Astrocyte (in vitro differentiated cells and primary cell): Measurements from ENCODE around the gene CPED1. TPM values are rescaled to one million over a fixed set of nuclear protein-coding genes. Genes with fewer than 3 reads are reported as not detected.
"Not testable (repeated sequence)": the region's sequence is repeated elsewhere in the genome, so short reads cannot be mapped to it uniquely, and the experiment has no call there.

Experiments
- DNase-seq: peaks from one replicate; pipeline ENCODE4 v3.0.0-alpha.2; 2010; ENCODE audit warnings: low read depth
- FAIRE-seq: peaks from 2 replicates; lab custom pipeline; 2011; peaks lifted over from hg19 to GRCh38; lab: Jason Lieb, UNC
- H2AFZ ChIP-seq: 2 replicates; pipeline ENCODE4 v1.6.0; 2012; ENCODE audit warnings: low read depth, low read length, inconsistent platforms
- H3K27ac ChIP-seq: 2 replicates; pipeline ENCODE4 v1.5.1; 2011; ENCODE audit warnings: low read depth, low read length, inconsistent platforms
- H3K27me3 ChIP-seq: 2 replicates; pipeline ENCODE4 v1.6.0; 2011; ENCODE audit warnings: low read length, inconsistent platforms; ENCODE audit not compliant: insufficient read depth
- H3K36me3 ChIP-seq: 2 replicates; pipeline ENCODE4 v1.5.1; 2011; ENCODE audit warnings: low read length, inconsistent platforms; ENCODE audit not compliant: insufficient read depth
- H3K4me1 ChIP-seq: 2 replicates; pipeline ENCODE4 v1.5.1; 2011; ENCODE audit warnings: low read length, inconsistent platforms; ENCODE audit not compliant: insufficient read depth
- H3K4me2 ChIP-seq: 2 replicates; pipeline ENCODE4 v1.6.0; 2012; ENCODE audit warnings: low read length, inconsistent platforms
- H3K4me3 ChIP-seq: 2 replicates; pipeline ENCODE4 v1.5.1; 2011; ENCODE audit warnings: low read depth, mild to moderate bottlenecking, low read length, inconsistent platforms; ENCODE audit not compliant: insufficient read depth
- H3K79me2 ChIP-seq: 2 replicates; pipeline ENCODE4 v1.6.0; 2012; ENCODE audit warnings: mild to moderate bottlenecking, low read length, inconsistent platforms; ENCODE audit not compliant: insufficient read depth
- H3K9ac ChIP-seq: 2 replicates; pipeline ENCODE4 v1.6.0; 2012; ENCODE audit warnings: mild to moderate bottlenecking, low read length, inconsistent platforms
- H3K9me3 ChIP-seq: 2 replicates; pipeline ENCODE4 v1.5.1; 2012; ENCODE audit warnings: low read depth, mild to moderate bottlenecking, low read length, inconsistent platforms; ENCODE audit not compliant: insufficient read depth
- H4K20me1 ChIP-seq: 2 replicates; pipeline ENCODE4 v1.6.0; 2012; ENCODE audit warnings: low read length, inconsistent platforms; ENCODE audit not compliant: insufficient read depth
- H3K27ac Mint-ChIP-seq: one replicate; pipeline ENCODE4 v1.8.0; 2021; ENCODE audit warnings: mild to moderate bottlenecking, mixed read lengths; ENCODE audit not compliant: unreplicated experiment
- H3K27me3 Mint-ChIP-seq: one replicate; pipeline ENCODE4 v1.8.0; 2021; ENCODE audit warnings: low read depth, mixed read lengths; ENCODE audit not compliant: unreplicated experiment
- H3K36me3 Mint-ChIP-seq: one replicate; pipeline ENCODE4 v1.8.0; 2021; ENCODE audit warnings: low read depth, mixed read lengths; ENCODE audit not compliant: unreplicated experiment
- H3K4me1 Mint-ChIP-seq: one replicate; pipeline ENCODE4 v1.8.0; 2021; ENCODE audit warnings: low read depth, mixed read lengths; ENCODE audit not compliant: unreplicated experiment
- H3K4me3 Mint-ChIP-seq: one replicate; pipeline ENCODE4 v1.8.0; 2021; ENCODE audit warnings: mild to moderate bottlenecking, moderate library complexity, mixed read lengths; ENCODE audit not compliant: unreplicated experiment
- H3K9me3 Mint-ChIP-seq: one replicate; pipeline ENCODE4 v1.8.0; 2021; ENCODE audit warnings: mild to moderate bottlenecking, mixed read lengths; ENCODE audit not compliant: unreplicated experiment
- CTCF ChIP-seq: IDR thresholded peaks from 2 replicates; pipeline ENCODE4 v1.5.1; 2011; ENCODE audit warnings: low read depth, mild to moderate bottlenecking, inconsistent platforms, low read length, moderate library complexity; ENCODE audit not compliant: insufficient read depth
- EZH2 ChIP-seq: IDR thresholded peaks from 2 replicates; pipeline ENCODE4 v1.6.1; 2012; ENCODE audit warnings: mild to moderate bottlenecking, low read length, inconsistent platforms; ENCODE audit not compliant: insufficient read depth
- total RNA-seq: library from RNA; stranded (reverse); gene quantifications from 2 replicates; pipeline ENCODE4 v1.2.1, GENCODE V29; 2021

CPED1 gene
- total RNA-seq, 1 donor from 2014 or later: 6.1 TPM

GRCh38 chr7:121002048-121002756, 13.7 kb downstream of the CPED1 start:
- no peaks in the 10 kb centered on the region for H4K20me1 ChIP-seq
- no peak overlapping the region for H3K4me3 ChIP-seq
- H3K27me3 ChIP-seq: no peaks in the 10 kb centered on the region
- peak overlapping the region; percentile 68 for H3K4me2 ChIP-seq
- DNase-seq (no peak), FAIRE-seq (no peak)
- Mint-ChIP-seq H3K27me3 (no peaks in the 10 kb centered on the region), H3K4me3 (no peak overlapping the region), H3K36me3 (no peaks in the 10 kb centered on the region), H3K4me1 (peaks cover 45% of the 10 kb centered on the region), H3K27ac (no peak overlapping the region), H3K9me3 (no peaks in the 10 kb centered on the region)
- no peaks in the 10 kb centered on the region for H3K79me2 ChIP-seq
- no peaks in the 10 kb centered on the region for H3K9me3 ChIP-seq
- H3K27ac ChIP-seq: peak overlapping the region; percentile 77
- H3K4me1 ChIP-seq: peaks cover 13% of the 10 kb centered on the region
- peak overlapping the region; percentile 41 for H3K9ac ChIP-seq
- no peaks in the 10 kb centered on the region for H3K36me3 ChIP-seq
- TF ChIP-seq CTCF: no peak
- no peak for TF ChIP-seq EZH2
- peak overlapping the region; percentile 12 for H2AFZ ChIP-seq

GRCh38 chr7:121002757-121003200, 14.3 kb downstream of the CPED1 start:
- Histone ChIP-seq H3K9me3 (no peaks in the 10 kb centered on the region), H2AFZ (no peak overlapping the region), H3K36me3 (no peaks in the 10 kb centered on the region), H3K4me1 (peaks cover 13% of the 10 kb centered on the region), H3K9ac (peak overlapping the region; percentile 41), H3K27me3 (no peaks in the 10 kb centered on the region), H3K27ac (peak overlapping the region; percentile 77), H3K4me2 (peak overlapping the region; percentile 68), H3K79me2 (no peaks in the 10 kb centered on the region), H4K20me1 (no peaks in the 10 kb centered on the region), H3K4me3 (no peak overlapping the region)
- Mint-ChIP-seq H3K4me1 (peaks cover 51% of the 10 kb centered on the region), H3K9me3 (no peaks in the 10 kb centered on the region), H3K27me3 (no peaks in the 10 kb centered on the region), H3K4me3 (no peak overlapping the region), H3K27ac (no peak overlapping the region), H3K36me3 (no peaks in the 10 kb centered on the region)
- FAIRE-seq: no peak
- DNase-seq: peak; percentile 76
- TF ChIP-seq CTCF (no peak), EZH2 (no peak)

- no peak overlapping the region for H3K9ac ChIP-seq
- H2AFZ ChIP-seq: no peak overlapping the region
- H3K27me3 ChIP-seq: no peaks in the 10 kb centered on the region
- H4K20me1 ChIP-seq: no peaks in the 10 kb centered on the region
- no peaks in the 10 kb centered on the region for H3K36me3 ChIP-seq
- TF ChIP-seq CTCF: no peak
- H3K27ac Mint-ChIP-seq: no peak overlapping the region
- H3K4me1 Mint-ChIP-seq: peaks cover 48% of the 10 kb centered on the region
- no peaks in the 10 kb centered on the region for H3K36me3 Mint-ChIP-seq
- peaks cover 13% of the 10 kb centered on the region for H3K4me1 ChIP-seq
- no peak for FAIRE-seq
- no peaks in the 10 kb centered on the region for H3K79me2 ChIP-seq
- H3K27me3 Mint-ChIP-seq: no peaks in the 10 kb centered on the region
- H3K27ac ChIP-seq: no peak overlapping the region
- H3K9me3 Mint-ChIP-seq: no peaks in the 10 kb centered on the region
- H3K4me3 ChIP-seq: no peak overlapping the region
- H3K4me3 Mint-ChIP-seq: no peak overlapping the region
- DNase-seq: no peak
- no peaks in the 10 kb centered on the region for H3K9me3 ChIP-seq
- no peak overlapping the region for H3K4me2 ChIP-seq
Measured at GRCh38 chr7:121003986-121004685, 15.6 kb downstream of the CPED1 start.

- not testable (repeated sequence) for H4K20me1 ChIP-seq, H3K27ac ChIP-seq, H3K9ac ChIP-seq, DNase-seq, H3K79me2 ChIP-seq, H3K36me3 ChIP-seq, H2AFZ ChIP-seq, FAIRE-seq, H3K4me3 ChIP-seq, H3K27me3 ChIP-seq, H3K9me3 Mint-ChIP-seq, H3K27ac Mint-ChIP-seq, H3K4me2 ChIP-seq, H3K36me3 Mint-ChIP-seq, H3K9me3 ChIP-seq, H3K27me3 Mint-ChIP-seq, H3K4me3 Mint-ChIP-seq
- peaks cover 42% of the 10 kb centered on the region for H3K4me1 Mint-ChIP-seq
- H3K4me1 ChIP-seq: peaks cover 13% of the 10 kb centered on the region
Measured at GRCh38 chr7:121005058-121005457, 16.5 kb downstream of the CPED1 start.
